ENCODE measurements around the gene PTPRK.

Gene PTPRK

DNA sequence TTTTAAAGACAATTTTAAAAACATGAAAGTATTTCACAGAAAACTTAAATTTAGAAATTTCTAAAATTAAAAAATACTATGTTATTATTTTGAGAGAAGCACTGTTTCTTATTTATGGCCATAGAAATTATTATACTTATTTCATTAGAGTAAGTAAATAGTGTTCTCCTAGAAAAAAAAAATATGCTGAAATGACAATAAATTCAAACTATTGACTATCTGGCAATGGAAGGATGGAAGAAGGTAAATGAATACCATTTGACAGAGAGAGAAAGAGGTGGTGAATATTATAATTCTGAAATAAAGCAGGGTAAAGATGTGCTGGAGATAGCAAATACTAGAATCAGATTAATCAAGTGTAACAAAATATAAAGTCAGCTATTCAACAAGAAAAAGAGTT is 294.8 kb downstream of the PTPRK start:
- H3K27me3 ChIP-seq, result no peaks in the 10 kb centered on the region
- TF ChIP-seq, protein P1, sequence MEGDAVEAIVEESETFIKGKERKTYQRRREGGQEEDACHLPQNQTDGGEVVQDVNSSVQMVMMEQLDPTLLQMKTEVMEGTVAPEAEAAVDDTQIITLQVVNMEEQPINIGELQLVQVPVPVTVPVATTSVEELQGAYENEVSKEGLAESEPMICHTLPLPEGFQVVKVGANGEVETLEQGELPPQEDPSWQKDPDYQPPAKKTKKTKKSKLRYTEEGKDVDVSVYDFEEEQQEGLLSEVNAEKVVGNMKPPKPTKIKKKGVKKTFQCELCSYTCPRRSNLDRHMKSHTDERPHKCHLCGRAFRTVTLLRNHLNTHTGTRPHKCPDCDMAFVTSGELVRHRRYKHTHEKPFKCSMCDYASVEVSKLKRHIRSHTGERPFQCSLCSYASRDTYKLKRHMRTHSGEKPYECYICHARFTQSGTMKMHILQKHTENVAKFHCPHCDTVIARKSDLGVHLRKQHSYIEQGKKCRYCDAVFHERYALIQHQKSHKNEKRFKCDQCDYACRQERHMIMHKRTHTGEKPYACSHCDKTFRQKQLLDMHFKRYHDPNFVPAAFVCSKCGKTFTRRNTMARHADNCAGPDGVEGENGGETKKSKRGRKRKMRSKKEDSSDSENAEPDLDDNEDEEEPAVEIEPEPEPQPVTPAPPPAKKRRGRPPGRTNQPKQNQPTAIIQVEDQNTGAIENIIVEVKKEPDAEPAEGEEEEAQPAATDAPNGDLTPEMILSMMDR (IDR thresholded peaks at IDR 0.05), result no peak
- H3K27ac ChIP-seq, result no peak overlapping the region
- H3K36me3 ChIP-seq, result no peaks in the 10 kb centered on the region
- H3K4me1 ChIP-seq (ENCODE audit: control insufficient read depth in 1 of 2, insufficient read depth in 1 of 2, low read depth in 1 of 2, low read length in 1 of 2), result no peaks in the 10 kb centered on the region
- no peaks in the 10 kb centered on the region for H3K9me3 ChIP-seq
- H3K4me3 ChIP-seq (ENCODE audit: low read depth in 1 of 2, low read length in 1 of 2), result no peak overlapping the region

DNA sequence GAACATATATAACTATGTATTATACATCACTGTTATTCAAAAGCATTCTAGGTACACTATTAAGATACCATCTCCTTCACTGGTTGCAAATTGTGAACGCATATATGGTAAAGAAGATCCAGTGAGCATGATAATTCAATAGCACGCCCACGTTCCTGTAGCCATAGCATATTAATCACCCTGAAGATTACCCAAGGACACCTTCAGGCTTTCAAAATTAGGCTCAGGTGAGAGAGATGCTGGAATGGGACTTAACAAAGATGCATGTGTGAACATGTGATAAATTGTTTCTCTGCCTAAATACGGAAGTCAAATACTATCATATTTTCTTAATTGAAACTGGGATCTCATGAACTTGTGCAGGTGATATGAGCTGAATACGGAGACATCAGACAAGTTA is 303.5 kb downstream of the PTPRK start:
- H3K4me3 ChIP-seq (ENCODE audit: low read depth in 1 of 2, low read length in 1 of 2), result no peak overlapping the region
- no peaks in the 10 kb centered on the region for H3K4me1 ChIP-seq (ENCODE audit: control insufficient read depth in 1 of 2, insufficient read depth in 1 of 2, low read depth in 1 of 2, low read length in 1 of 2)
- H3K27ac ChIP-seq, result no peak overlapping the region
- TF ChIP-seq, protein P1 (IDR thresholded peaks at IDR 0.05), result no peak
- H3K9me3 ChIP-seq, result no peaks in the 10 kb centered on the region
- H3K36me3 ChIP-seq, result no peaks in the 10 kb centered on the region
- no peaks in the 10 kb centered on the region for H3K27me3 ChIP-seq

DNA sequence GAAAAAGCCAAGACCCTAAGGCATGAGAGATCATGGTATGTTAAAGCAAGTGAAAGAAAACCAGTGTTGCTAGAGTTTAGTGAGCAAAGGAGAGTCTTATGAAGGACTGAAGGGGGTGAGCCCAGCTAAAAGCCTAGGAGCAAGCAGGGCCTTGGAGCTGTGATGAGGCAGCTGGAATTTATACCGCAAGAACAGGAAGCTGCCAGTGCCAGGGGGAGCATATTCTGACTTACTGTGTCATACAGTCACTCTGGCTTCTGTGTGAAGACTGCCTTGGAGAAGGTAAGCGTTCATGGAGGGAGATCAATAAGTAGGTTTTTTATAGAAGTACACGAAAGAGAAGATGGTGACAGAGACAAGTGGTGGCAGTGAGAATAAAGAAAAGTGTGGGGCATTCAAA is 310.6 kb downstream of the PTPRK start:
- no peak overlapping the region for H3K4me3 ChIP-seq (ENCODE audit: low read depth in 1 of 2, low read length in 1 of 2)
- no peaks in the 10 kb centered on the region for H3K4me1 ChIP-seq (ENCODE audit: control insufficient read depth in 1 of 2, insufficient read depth in 1 of 2, low read depth in 1 of 2, low read length in 1 of 2)
- TF ChIP-seq, protein P1 (IDR thresholded peaks at IDR 0.05), result no peak
- H3K27me3 ChIP-seq, result no peaks in the 10 kb centered on the region
- H3K27ac ChIP-seq, result no peak overlapping the region
- H3K9me3 ChIP-seq, result no peaks in the 10 kb centered on the region
- no peaks in the 10 kb centered on the region for H3K36me3 ChIP-seq

DNA sequence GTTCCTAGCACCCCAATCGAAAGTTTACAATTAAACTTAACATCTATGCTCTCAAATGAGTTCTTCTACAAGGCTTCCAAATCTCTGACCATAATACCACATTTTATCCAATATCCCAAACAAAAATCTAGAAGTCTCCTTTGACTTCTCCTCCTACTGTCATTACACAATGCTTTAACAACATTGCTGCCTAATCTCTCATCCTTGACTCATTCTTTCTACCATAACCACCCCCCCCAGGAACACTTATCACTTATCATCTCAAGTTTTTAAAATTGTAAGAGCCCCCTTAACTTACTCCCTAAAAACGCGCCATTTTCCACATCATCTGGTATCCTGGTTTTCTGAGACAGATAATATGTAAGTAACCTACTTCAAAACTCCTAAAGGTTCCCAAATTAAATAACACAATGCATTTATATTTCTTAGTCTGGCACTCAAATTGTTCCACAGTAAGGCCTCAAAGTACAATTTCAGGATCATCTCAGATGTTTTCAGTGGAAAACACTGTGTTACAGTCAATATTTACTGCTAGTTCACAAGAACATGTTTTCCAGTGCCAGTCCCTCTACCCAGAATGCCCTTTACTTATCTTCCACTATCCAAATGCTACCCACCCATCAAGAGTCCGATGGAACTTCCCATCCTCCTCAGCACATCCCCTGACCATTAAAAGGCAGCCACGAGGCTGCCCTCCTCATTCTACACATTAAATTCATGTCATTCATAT is 311.4 kb downstream of the PTPRK start:
- Histone ChIP-seq H3K27ac (no peak overlapping the region), H3K36me3 (no peaks in the 10 kb centered on the region), H3K9me3 (no peaks in the 10 kb centered on the region), H3K4me3 (ENCODE audit: low read depth in 1 of 2, low read length in 1 of 2) (no peak overlapping the region), H3K4me1 (ENCODE audit: control insufficient read depth in 1 of 2, insufficient read depth in 1 of 2, low read depth in 1 of 2, low read length in 1 of 2) (no peaks in the 10 kb centered on the region), H3K27me3 (no peaks in the 10 kb centered on the region)
- TF ChIP-seq, protein P1 (IDR thresholded peaks at IDR 0.05), result no peak

DNA sequence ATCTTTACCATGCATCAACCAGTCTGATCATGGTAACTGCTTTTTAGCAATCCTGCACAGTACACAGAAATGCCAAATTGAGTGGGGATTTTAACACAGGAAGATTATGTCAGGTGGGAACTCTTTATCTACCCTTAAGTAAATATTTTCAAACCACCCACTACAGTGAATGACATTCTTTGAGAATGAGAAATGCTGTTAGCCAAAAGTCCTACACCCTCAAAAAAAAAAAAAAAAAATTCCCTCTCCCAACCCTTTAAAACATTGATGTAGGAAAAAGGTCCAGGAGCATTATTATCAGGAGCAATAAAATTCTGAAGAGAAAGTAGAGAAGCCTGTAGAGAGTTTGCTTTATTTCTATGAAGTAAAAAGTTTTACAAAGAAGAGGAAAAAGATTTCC is 312.3 kb downstream of the PTPRK start:
- H3K4me3 ChIP-seq (ENCODE audit: low read depth in 1 of 2, low read length in 1 of 2), result no peak overlapping the region
- H3K27ac ChIP-seq, result no peak overlapping the region
- TF ChIP-seq, protein P1 (IDR thresholded peaks at IDR 0.05), result no peak

More for the DNA sequence above, 312.3 kb downstream of the PTPRK start:
- H3K4me1 ChIP-seq (ENCODE audit: control insufficient read depth in 1 of 2, insufficient read depth in 1 of 2, low read depth in 1 of 2, low read length in 1 of 2), result no peaks in the 10 kb centered on the region
- no peaks in the 10 kb centered on the region for H3K27me3 ChIP-seq
- H3K9me3 ChIP-seq, result no peaks in the 10 kb centered on the region
- H3K36me3 ChIP-seq, result no peaks in the 10 kb centered on the region

Measured in neutrophil (primary cell).